HEK293 (cell line): ENCODE measurements around the gene FAM167B.
A peak's percentile ranks its signal among the peaks of the same experiment; 100 is the strongest.

Source experiments
- CTCF ChIA-PET: fragments of 350-600 bp; formaldehyde crosslinking; extraction: SDS; loops from one replicate; lab custom pipeline; 2021; ENCODE audit warnings: antibody characterized with exemption; lab: Yijun Ruan, JAX
- POLR2A ChIA-PET: fragments of 300-600 bp; formaldehyde crosslinking; extraction: SDS; loops from one replicate; lab custom pipeline; 2020; ENCODE audit warnings: antibody characterized with exemption, inconsistent platforms; lab: Yijun Ruan, JAX
- H3K27ac ChIP-seq: fragments of 200-500 bp; sonication (Bioruptor generic); 2 replicates; pipeline ENCODE4 v1.5.1; 2014; ENCODE audit warnings: low read depth, low read length, control low read depth, inconsistent platforms; ENCODE audit errors: extremely low read depth
- H3K36me3 ChIP-seq, 2 experiments: fragments of 200-500 bp in 1 of 2; sonication (Bioruptor generic) in 1 of 2; 1 replicate in 1 of 2; 2 replicates in 1 of 2; pipeline ENCODE4 v1.5.1; 2014 to 2017; ENCODE audit warnings: inconsistent platforms in 2 of 2, low read length in 2 of 2; ENCODE audit not compliant: control insufficient read depth in 2 of 2, insufficient read depth in 1 of 2
- H3K4me1 ChIP-seq: fragments of 200-500 bp; sonication (Bioruptor generic); 2 replicates; pipeline ENCODE4 v1.5.1; 2014; ENCODE audit warnings: mild to moderate bottlenecking, low read length, inconsistent platforms; ENCODE audit not compliant: control insufficient read depth, insufficient read depth
- H3K4me3 ChIP-seq: 2 replicates; pipeline ENCODE4 v1.5.1; 2011; ENCODE audit warnings: low read depth, mild to moderate bottlenecking, control low read depth, low read length, moderate library complexity
- H3K9me3 ChIP-seq: fragments of 200-500 bp; sonication (Bioruptor generic); 2 replicates; pipeline ENCODE4 v1.5.1; 2014; ENCODE audit warnings: low read depth, low read length, inconsistent platforms; ENCODE audit not compliant: control insufficient read depth, insufficient read depth
- HOXA7 ChIP-seq: sonication (generic); formaldehyde crosslinking; IDR thresholded peaks from 2 replicates; pipeline ENCODE4 v1.8.1; 2022; ENCODE audit warnings: missing genetic modification reagents, borderline replicate concordance
- IKZF3 ChIP-seq: fragments of 450-650 bp; IDR thresholded peaks from 2 replicates; pipeline ENCODE4 v1.5.0; 2018; ENCODE audit warnings: missing biosample characterization, mild to moderate bottlenecking, missing genetic modification characterization, moderate library complexity
- KLF7 ChIP-seq: fragments of 450-650 bp; formaldehyde crosslinking; IDR thresholded peaks from 2 replicates; pipeline ENCODE4 v1.5.1; 2016; ENCODE audit warnings: missing biosample characterization, missing genetic modification characterization, borderline replicate concordance
- MEIS1 ChIP-seq: sonication (generic); formaldehyde crosslinking; IDR thresholded peaks from 2 replicates; pipeline ENCODE4 v1.8.1; 2022; ENCODE audit warnings: missing genetic modification reagents, mild to moderate bottlenecking, borderline replicate concordance
- PRDM1 ChIP-seq: fragments of 450-650 bp; formaldehyde crosslinking; IDR thresholded peaks from 2 replicates; pipeline ENCODE4; 2016; ENCODE audit warnings: missing biosample characterization, missing genetic modification characterization
- SP2 ChIP-seq: fragments of 450-650 bp; formaldehyde crosslinking; IDR thresholded peaks from 2 replicates; pipeline ENCODE4 v1.5.1; 2016; ENCODE audit warnings: missing biosample characterization, missing genetic modification characterization
- ZBTB10 ChIP-seq: fragments of 450-650 bp; formaldehyde crosslinking; IDR thresholded peaks from 2 replicates; pipeline ENCODE4 v1.5.1; 2016; ENCODE audit warnings: missing biosample characterization, missing genetic modification characterization
- ZBTB48 ChIP-seq: fragments of 450-650 bp; formaldehyde crosslinking; IDR thresholded peaks from 2 replicates; pipeline ENCODE4 v1.5.1; 2016; ENCODE audit warnings: missing biosample characterization, missing genetic modification characterization
- ZNF202 ChIP-seq: fragments of 450-650 bp; formaldehyde crosslinking; IDR thresholded peaks from 2 replicates; pipeline ENCODE4 v1.5.1; 2016; ENCODE audit warnings: missing biosample characterization, missing genetic modification characterization, borderline replicate concordance
- ZNF24 ChIP-seq: fragments of 450-650 bp; formaldehyde crosslinking; IDR thresholded peaks from 2 replicates; pipeline ENCODE4 v1.5.1; 2016; ENCODE audit warnings: missing biosample characterization, missing genetic modification characterization
- ZNF366 ChIP-seq: fragments of 450-650 bp; formaldehyde crosslinking; conservative IDR thresholded peaks from 2 replicates; pipeline ENCODE4 v1.5.1; 2016; ENCODE audit warnings: missing biosample characterization, missing genetic modification characterization
- ZNF623 ChIP-seq: fragments of 450-650 bp; formaldehyde crosslinking; IDR thresholded peaks from 2 replicates; pipeline ENCODE4 v1.5.1; 2016; ENCODE audit warnings: missing biosample characterization, missing genetic modification characterization
- ZNF626 ChIP-seq: fragments of 450-650 bp; sonication (Bioruptor Pico); formaldehyde crosslinking; IDR thresholded peaks from 2 replicates; pipeline ENCODE4 v1.5.1; 2018; ENCODE audit warnings: missing biosample characterization, missing genetic modification characterization, inconsistent platforms
- ZNF639 ChIP-seq: fragments of 450-650 bp; formaldehyde crosslinking; IDR thresholded peaks from 2 replicates; pipeline ENCODE4 v1.5.1; 2016; ENCODE audit warnings: missing biosample characterization, missing genetic modification characterization
- ZNF670 ChIP-seq: fragments of 450-650 bp; formaldehyde crosslinking; IDR thresholded peaks from 2 replicates; pipeline ENCODE4 v1.5.1; 2016; ENCODE audit warnings: missing biosample characterization, missing genetic modification characterization, low read depth
- ZNF692 ChIP-seq: fragments of 450-650 bp; formaldehyde crosslinking; IDR thresholded peaks from 2 replicates; pipeline ENCODE4 v1.5.1; 2016; ENCODE audit warnings: missing biosample characterization, missing genetic modification characterization
- ZSCAN16 ChIP-seq: fragments of 450-650 bp; formaldehyde crosslinking; IDR thresholded peaks from 2 replicates; pipeline ENCODE4 v1.5.1; 2016; ENCODE audit warnings: missing biosample characterization, missing genetic modification characterization

FAM167B gene

GRCh38 chr1:32242341-32242851 is 4.6 kb upstream of the FAM167B start:
- no peaks in the 10 kb centered on the region for H3K9me3 ChIP-seq
- H3K27ac ChIP-seq, result no peak overlapping the region
- ChIA-PET POLR2A (interaction anchor here (0.8 to 1.1 kb wide), 2 partner anchors 14 to 94 kb away, joined by 3 read pairs; partner anchors contain the start of gene MARCKSL1), CTCF (interaction anchor here (0.7 kb wide), 1 partner anchor 27 kb away, joined by 6 read pairs; no protein-coding TSS in a partner anchor)
- no peak overlapping the region for H3K4me3 ChIP-seq
- H3K4me1 ChIP-seq, result no peaks in the 10 kb centered on the region
- TF ChIP-seq ZSCAN16 (tag by site-specific recombination) (no peak), PRDM1 (tag by site-specific recombination) (0 out of 2 replicates have a peak, but pooled peaks have one; percentile 30), ZNF639 (no peak), IKZF3 (no peak), ZNF366 (tag by site-specific recombination) (peak; percentile 96)
- no peaks in the 10 kb centered on the region for H3K36me3 ChIP-seq

- no peak overlapping the region for H3K4me3 ChIP-seq
- H3K27ac ChIP-seq, result no peak overlapping the region
- ChIA-PET POLR2A (interaction anchor here (1.2 to 1.8 kb wide), 3 partner anchors 10 to 89 kb away, joined by 4 to 8 read pairs (median 6); partner anchors contain the start of genes HDAC1 and MARCKSL1), CTCF (interaction anchor here (0.6 to 4.3 kb wide), 17 partner anchors 9 to 203 kb away, joined by 3 to 40 read pairs (median 6); no protein-coding TSS in a partner anchor)
- H3K4me1 ChIP-seq, result no peaks in the 10 kb centered on the region
- no peaks in the 10 kb centered on the region for H3K36me3 ChIP-seq
- H3K9me3 ChIP-seq, result no peaks in the 10 kb centered on the region
- no peak for TF ChIP-seq ZNF24
- no peak for TF ChIP-seq ZBTB48
- TF ChIP-seq KLF7 (tag by site-specific recombination), result no peak
- no peak for TF ChIP-seq ZNF202 (tag by site-specific recombination)
- TF ChIP-seq SP2 (tag by site-specific recombination), result no peak
- TF ChIP-seq ZNF623 (tag by site-specific recombination), result no peak
- TF ChIP-seq ZBTB10 (tag by site-specific recombination), result no peak
- TF ChIP-seq ZNF626 (tag by site-specific recombination), result no peak
- no peak for TF ChIP-seq ZNF692 (tag by site-specific recombination)
- no peak for TF ChIP-seq ZNF670
- no peak for TF ChIP-seq HOXA7 (CRISPR knock-in tag)
- no peak for TF ChIP-seq MEIS1 (CRISPR knock-in tag)
- TF ChIP-seq, all 188 proteins: peak for 0
These were observed 430 bp downstream of the FAM167B start for GRCh38 chr1:32247452-32247851.
